Spleen (tissue), 7 donors: ENCODE measurements around the gene LRRC3.

Experiments
- CTCF ChIP-seq, 11 experiments: fragments of 200-600 bp in 7 of 11; fragments of 450-650 bp in 4 of 11; sonication (generic) in 4 of 11; IDR thresholded peaks in 8 of 11; conservative IDR thresholded peaks in 3 of 11; 1 replicate in 7 of 11; 2 replicates in 4 of 11; pipeline versions ENCODE4 v1.4.0 to v1.8.0; 2016 to 2021; ENCODE audit warnings: antibody characterized with exemption in 11 of 11, inconsistent platforms in 4 of 11, mild to moderate bottlenecking in 1 of 11
- POLR2A ChIP-seq, 3 donors: fragments of 450-650 bp; IDR thresholded peaks; one replicate each; pipeline ENCODE4 v1.5.1; 2017; ENCODE audit warnings: antibody characterized with exemption in 3 of 3, mild to moderate bottlenecking in 1 of 3
- donor health status: DM: no; HTN: no; CAD: no; lungs with moderate emphysema.
- donor health status: DM: no; HTN: no; CAD: no.
- donor health status: DM: no; HTN: no; CAD: no.

- TF ChIP-seq CTCF (IDR thresholded peaks at IDR 0.05 in 8 of 11, conservative IDR thresholded peaks at IDR 0.05 in 3 of 11) (no peak), POLR2A (IDR thresholded peaks at IDR 0.05) (no peak)
Measured at GRCh38 chr21:44437696-44438431, 17.4 kb upstream of the LRRC3 start.
